Panc1 (cell line): ENCODE results near the gene CHTF8. TPM values are rescaled to one million over a fixed set of nuclear protein-coding genes. Genes with fewer than 3 reads are reported as not detected.

Experiments used
- ATAC-seq: fragments of 200-7000 bp; cut with Tn5 transposase; 2 replicates; pipeline ENCODE4 v1.9.1; 2020; ENCODE audit warnings: mild to moderate bottlenecking, moderate library complexity
- BruUV-seq: library from RNA; stranded (reverse); fragments of 400-500 nt; replicated peaks from 2 replicates; lab custom pipeline; 2021; lab: Mats Ljungman, UMichigan
- CTCF ChIA-PET: fragments of 300-600 bp; sonication (Branson Sonifier 250); formaldehyde crosslinking; loops from one replicate; lab custom pipeline; 2022; ENCODE audit warnings: antibody characterized with exemption; lab: Charles Lee
- POLR2A ChIA-PET: fragments of 300-600 bp; sonication (Branson Sonifier 250); formaldehyde crosslinking; loops from one replicate; lab custom pipeline; 2022; ENCODE audit warnings: antibody characterized with exemption; lab: Charles Lee
- DNase-seq: peaks from one replicate; pipeline ENCODE4 v3.0.0-alpha.2; 2010; ENCODE audit warnings: low read depth, low spot score
- H3K27ac ChIP-seq: 2 replicates; pipeline ENCODE4 v1.5.1; 2011; ENCODE audit warnings: mild to moderate bottlenecking, low read length, inconsistent platforms
- H3K27me3 ChIP-seq: fragments of 200-500 bp; sonication (Bioruptor generic); 2 replicates; pipeline ENCODE4 v1.6.0; 2014; ENCODE audit warnings: low read length, inconsistent platforms; ENCODE audit not compliant: control insufficient read depth, insufficient read depth
- H3K36me3 ChIP-seq: fragments of 200-500 bp; sonication (Bioruptor generic); 2 replicates; pipeline ENCODE4 v1.5.1; 2014; ENCODE audit warnings: inconsistent platforms, mild to moderate bottlenecking, low read length, moderate library complexity; ENCODE audit not compliant: control insufficient read depth, insufficient read depth
- H3K4me1 ChIP-seq: 2 replicates; pipeline ENCODE4 v1.5.1; 2011; ENCODE audit warnings: inconsistent platforms, mild to moderate bottlenecking, low read length, moderate library complexity; ENCODE audit not compliant: control insufficient read depth, insufficient read depth
- H3K4me3 ChIP-seq, 2 experiments: 2 replicates each; pipeline ENCODE4 v1.5.1; 2011 to 2012; ENCODE audit warnings: low read depth in 2 of 2, low read length in 2 of 2, mild to moderate bottlenecking in 2 of 2, inconsistent platforms in 1 of 2, moderate library complexity in 1 of 2
- H3K9me3 ChIP-seq: fragments of 200-500 bp; sonication (Bioruptor generic); 2 replicates; pipeline ENCODE4 v1.5.1; 2014; ENCODE audit warnings: low read depth, mild to moderate bottlenecking, inconsistent platforms, low read length, moderate library complexity; ENCODE audit not compliant: control insufficient read depth, insufficient read depth
- CTCF ChIP-seq: fragments of 450-650 bp; IDR thresholded peaks from 2 replicates; pipeline ENCODE4 v1.5.1; 2017; ENCODE audit warnings: mild to moderate bottlenecking
- POLR2AphosphoS5 ChIP-seq: IDR thresholded peaks from 2 replicates; pipeline ENCODE4 v1.6.1; 2012; ENCODE audit warnings: mild to moderate bottlenecking, low read depth, low read length, moderate library complexity
- REST ChIP-seq, 2 experiments: IDR thresholded peaks; 2 replicates each; pipeline ENCODE4 v1.6.1; 2011 to 2012; ENCODE audit warnings: low read depth in 2 of 2, control low read depth in 1 of 2, low read length in 1 of 2, mild to moderate bottlenecking in 1 of 2, moderate library complexity in 1 of 2; ENCODE audit not compliant: insufficient read depth in 1 of 2
- SIN3A ChIP-seq: IDR thresholded peaks from 2 replicates; pipeline ENCODE4 v1.6.1; 2012; ENCODE audit warnings: low read depth, mild to moderate bottlenecking, low read length, moderate library complexity, borderline replicate concordance; ENCODE audit not compliant: insufficient read depth
- TCF7L2 ChIP-seq: IDR thresholded peaks from 2 replicates; pipeline ENCODE4 v1.6.1; 2011; ENCODE audit warnings: mild to moderate bottlenecking, low read depth, low read length, inconsistent platforms
- in situ Hi-C: cut with HindIII; loops from 2 replicates; pipeline ENCODE4 v1.10.0; 2016; ENCODE audit warnings: low sequenced_read_pairs, low pct_unique_long_range_greater_than_20kb
- intact Hi-C: fragments of 100-400 bp; cut with micrococcal nuclease; formaldehyde crosslinking; loops from one replicate; pipeline ENCODE4 v1.10.0; 2022; ENCODE audit not compliant: unreplicated experiment
- total RNA-seq: library from RNA; stranded (reverse); gene quantifications from one replicate; pipeline ENCODE4 v1.2.1, GENCODE V29; 2021; ENCODE audit not compliant: unreplicated experiment

Gene CHTF8
- total RNA-seq, 1 experiment from 2014 or later = 116 TPM

DNA sequence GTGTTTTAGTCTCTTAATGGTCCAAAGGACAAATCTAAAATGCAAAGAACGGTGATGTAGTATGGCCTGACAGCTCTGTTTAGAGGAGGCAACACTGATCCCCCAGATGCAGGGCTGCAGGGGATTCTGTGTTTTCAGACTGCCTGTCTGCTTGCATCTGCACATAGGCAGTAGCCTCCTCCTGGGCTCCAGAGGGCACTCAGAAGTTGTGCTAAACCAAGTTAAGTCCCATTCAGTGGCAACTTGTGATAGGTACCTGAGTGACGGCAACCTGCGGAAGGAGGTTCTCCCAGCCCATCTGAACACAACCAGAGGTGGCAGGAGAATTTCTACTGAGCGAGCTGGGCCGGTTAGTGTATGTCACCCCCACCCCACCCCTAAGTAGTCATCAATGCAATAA, 17.0 kb downstream of the CHTF8 start:
- POLR2A ChIA-PET = interaction anchor here (0.6 kb wide), 1 partner anchor 202 kb away, joined by 7 read pairs; no protein-coding TSS in a partner anchor

GRCh38 chr16:69114976-69115355, 17.4 kb downstream of the CHTF8 start:
- no peak overlapping the region for H3K4me3 ChIP-seq
- no peaks in the 10 kb centered on the region for H3K9me3 ChIP-seq
- H3K36me3 ChIP-seq = peaks cover 2% of the 10 kb centered on the region; the same call in 1 of the 2 replicates
- BruUV-seq = no TSS peak
- ATAC-seq (no peak), DNase-seq (no peak)
- intact Hi-C loops = loop anchor here (10.0 kb wide), 1 partner anchor 260 kb away; no protein-coding TSS in a partner anchor
- no peak for TF ChIP-seq TCF7L2
- H3K27ac ChIP-seq = no peak overlapping the region
- ChIA-PET CTCF (no interaction called here), POLR2A (interaction anchor here (0.6 kb wide), 1 partner anchor 201 kb away, joined by 7 read pairs; no protein-coding TSS in a partner anchor)
- H3K4me1 ChIP-seq = 0 out of 2 replicates have a peak, but pooled peaks cover 2% of the 10 kb centered on the region
- H3K27me3 ChIP-seq = no peaks in the 10 kb centered on the region
- in situ Hi-C loops = no loop called here

More for the DNA sequence above, 17.0 kb downstream of the CHTF8 start:
- CTCF ChIA-PET = no interaction called here
- H3K4me3 ChIP-seq = no peak overlapping the region
- no peaks in the 10 kb centered on the region for H3K27me3 ChIP-seq
- H3K27ac ChIP-seq = no peak overlapping the region
- H3K9me3 ChIP-seq = no peaks in the 10 kb centered on the region
- intact Hi-C loops = loop anchor here (10.0 kb wide), 1 partner anchor 261 kb away; no protein-coding TSS in a partner anchor
- in situ Hi-C loops = no loop called here
- ATAC-seq (no peak), DNase-seq (no peak)
- H3K36me3 ChIP-seq = peaks cover 4% of the 10 kb centered on the region
- BruUV-seq = no TSS peak
- H3K4me1 ChIP-seq = 0 out of 2 replicates have a peak, but pooled peaks cover 2% of the 10 kb centered on the region
- no peak for TF ChIP-seq TCF7L2

GRCh38 chr16:69114346-69114975, 17.9 kb downstream of the CHTF8 start:
- no TSS peak for BruUV-seq
- Histone ChIP-seq H3K4me3 (no peak overlapping the region), H3K36me3 (peaks cover 2% of the 10 kb centered on the region; the same call in 1 of the 2 replicates), H3K27me3 (no peaks in the 10 kb centered on the region), H3K4me1 (0 out of 2 replicates have a peak, but pooled peaks cover 2% of the 10 kb centered on the region), H3K27ac (no peak overlapping the region), H3K9me3 (no peaks in the 10 kb centered on the region)
- TF ChIP-seq POLR2AphosphoS5 (no peak), CTCF (no peak), REST (IDR thresholded peaks at IDR 0.05; ENCODE audit: insufficient read depth in 1 of 2, low read depth in 2 of 2, low read length in 1 of 2) (no peak), TCF7L2 (no peak), SIN3A (no peak)
- intact Hi-C loops = loop anchor here (10.0 kb wide), 1 partner anchor 260 kb away; no protein-coding TSS in a partner anchor
- no peak for DNase-seq
- POLR2A ChIA-PET = no interaction called here
- CTCF ChIA-PET = interaction anchor here (0.6 kb wide), 1 partner anchor 267 kb away, joined by 9 read pairs; no protein-coding TSS in a partner anchor
- in situ Hi-C loops = no loop called here
- ATAC-seq = no peak
